HEK293 (cell line): ENCODE results near the gene SHBG.

Source experiments
- CTCF ChIA-PET: fragments of 350-600 bp; formaldehyde crosslinking; extraction: SDS; loops from one replicate; lab custom pipeline; 2021; ENCODE audit warnings: antibody characterized with exemption; lab: Yijun Ruan, JAX
- POLR2A ChIA-PET: fragments of 300-600 bp; formaldehyde crosslinking; extraction: SDS; loops from one replicate; lab custom pipeline; 2020; ENCODE audit warnings: antibody characterized with exemption, inconsistent platforms; lab: Yijun Ruan, JAX
- H3K27ac ChIP-seq: fragments of 200-500 bp; sonication (Bioruptor generic); 2 replicates; pipeline ENCODE4 v1.5.1; 2014; ENCODE audit warnings: low read depth, low read length, control low read depth, inconsistent platforms; ENCODE audit errors: extremely low read depth
- H3K36me3 ChIP-seq, 2 experiments: fragments of 200-500 bp in 1 of 2; sonication (Bioruptor generic) in 1 of 2; 1 replicate in 1 of 2; 2 replicates in 1 of 2; pipeline ENCODE4 v1.5.1; 2014 to 2017; ENCODE audit warnings: inconsistent platforms in 2 of 2, low read length in 2 of 2; ENCODE audit not compliant: control insufficient read depth in 2 of 2, insufficient read depth in 1 of 2
- H3K4me1 ChIP-seq: fragments of 200-500 bp; sonication (Bioruptor generic); 2 replicates; pipeline ENCODE4 v1.5.1; 2014; ENCODE audit warnings: mild to moderate bottlenecking, low read length, inconsistent platforms; ENCODE audit not compliant: control insufficient read depth, insufficient read depth
- H3K4me3 ChIP-seq: 2 replicates; pipeline ENCODE4 v1.5.1; 2011; ENCODE audit warnings: low read depth, mild to moderate bottlenecking, control low read depth, low read length, moderate library complexity
- H3K9me3 ChIP-seq: fragments of 200-500 bp; sonication (Bioruptor generic); 2 replicates; pipeline ENCODE4 v1.5.1; 2014; ENCODE audit warnings: low read depth, low read length, inconsistent platforms; ENCODE audit not compliant: control insufficient read depth, insufficient read depth
- AEBP2 ChIP-seq: fragments of 450-650 bp; formaldehyde crosslinking; IDR thresholded peaks from 2 replicates; pipeline ENCODE4 v1.5.1; 2016; ENCODE audit warnings: missing biosample characterization, missing genetic modification characterization, borderline replicate concordance
- KLF9 ChIP-seq: fragments of 450-650 bp; formaldehyde crosslinking; IDR thresholded peaks from 2 replicates; pipeline ENCODE4 v1.5.1; 2016; ENCODE audit warnings: missing biosample characterization, missing genetic modification characterization, low read depth
- MEIS1 ChIP-seq: sonication (generic); formaldehyde crosslinking; IDR thresholded peaks from 2 replicates; pipeline ENCODE4 v1.8.1; 2022; ENCODE audit warnings: missing genetic modification reagents, mild to moderate bottlenecking, borderline replicate concordance
- OSR2 ChIP-seq: fragments of 450-650 bp; formaldehyde crosslinking; IDR thresholded peaks from 2 replicates; pipeline ENCODE4 v1.5.1; 2016; ENCODE audit warnings: missing biosample characterization, missing genetic modification characterization
- OVOL3 ChIP-seq: fragments of 450-650 bp; formaldehyde crosslinking; IDR thresholded peaks from 2 replicates; pipeline ENCODE4 v1.5.1; 2016; ENCODE audit warnings: missing biosample characterization, missing genetic modification characterization
- PRDM4 ChIP-seq: fragments of 450-650 bp; formaldehyde crosslinking; IDR thresholded peaks from 2 replicates; pipeline ENCODE4 v1.5.1; 2017; ENCODE audit warnings: missing biosample characterization, missing genetic modification characterization
- RBAK ChIP-seq: fragments of 450-650 bp; formaldehyde crosslinking; IDR thresholded peaks from 2 replicates; pipeline ENCODE4 v1.5.1; 2016; ENCODE audit warnings: missing biosample characterization, missing genetic modification characterization
- TSHZ1 ChIP-seq: fragments of 450-650 bp; formaldehyde crosslinking; IDR thresholded peaks from 2 replicates; pipeline ENCODE4 v1.5.1; 2016; ENCODE audit warnings: missing biosample characterization, missing genetic modification characterization, borderline replicate concordance
- ZBTB1 ChIP-seq: fragments of 450-650 bp; formaldehyde crosslinking; IDR thresholded peaks from 2 replicates; pipeline ENCODE4 v1.5.1; 2016; ENCODE audit warnings: missing biosample characterization, missing genetic modification characterization
- ZBTB26 ChIP-seq: fragments of 450-650 bp; formaldehyde crosslinking; optimal IDR thresholded peaks from 2 replicates; pipeline ENCODE3; 2016; ENCODE audit warnings: missing biosample characterization, mild to moderate bottlenecking, missing genetic modification characterization
- ZBTB49 ChIP-seq: fragments of 450-650 bp; formaldehyde crosslinking; IDR thresholded peaks from 2 replicates; pipeline ENCODE4 v1.5.1; 2016; ENCODE audit warnings: missing biosample characterization, missing genetic modification characterization, low read depth
- ZBTB8A ChIP-seq: fragments of 450-650 bp; formaldehyde crosslinking; IDR thresholded peaks from 2 replicates; pipeline ENCODE4 v1.5.1; 2016; ENCODE audit warnings: missing biosample characterization, missing genetic modification characterization
- ZNF114 ChIP-seq: fragments of 450-650 bp; formaldehyde crosslinking; IDR thresholded peaks from 2 replicates; pipeline ENCODE4 v1.5.0; 2017; ENCODE audit warnings: missing biosample characterization, missing genetic modification characterization
- ZNF155 ChIP-seq: fragments of 450-650 bp; formaldehyde crosslinking; IDR thresholded peaks from 2 replicates; pipeline ENCODE4 v1.5.1; 2016; ENCODE audit warnings: missing biosample characterization, missing genetic modification characterization
- ZNF211 ChIP-seq: fragments of 450-650 bp; formaldehyde crosslinking; IDR thresholded peaks from 2 replicates; pipeline ENCODE4 v1.5.1; 2016; ENCODE audit warnings: low read depth, missing biosample characterization, missing genetic modification characterization
- ZNF221 ChIP-seq: fragments of 450-650 bp; formaldehyde crosslinking; IDR thresholded peaks from 2 replicates; pipeline ENCODE4 v1.5.1; 2017; ENCODE audit warnings: missing biosample characterization, missing genetic modification characterization, borderline replicate concordance
- ZNF223 ChIP-seq: fragments of 450-650 bp; formaldehyde crosslinking; IDR thresholded peaks from 2 replicates; pipeline ENCODE4 v1.5.1; 2016; ENCODE audit warnings: missing biosample characterization, missing genetic modification characterization
- ZNF324 ChIP-seq: fragments of 450-650 bp; formaldehyde crosslinking; IDR thresholded peaks from 2 replicates; pipeline ENCODE4 v1.5.1; 2016; ENCODE audit warnings: missing biosample characterization, missing genetic modification characterization
- ZNF416 ChIP-seq: fragments of 450-650 bp; formaldehyde crosslinking; IDR thresholded peaks from 2 replicates; pipeline ENCODE4 v1.5.1; 2016; ENCODE audit warnings: missing biosample characterization, missing genetic modification characterization
- ZNF529 ChIP-seq: fragments of 450-650 bp; formaldehyde crosslinking; IDR thresholded peaks from 2 replicates; pipeline ENCODE4 v1.5.1; 2017; ENCODE audit warnings: missing genetic modification characterization, missing biosample characterization; ENCODE audit not compliant: insufficient replicate concordance
- ZNF558 ChIP-seq: fragments of 450-650 bp; formaldehyde crosslinking; IDR thresholded peaks from 2 replicates; pipeline ENCODE4 v1.5.1; 2016; ENCODE audit warnings: missing biosample characterization, missing genetic modification characterization
- ZNF580 ChIP-seq: fragments of 450-650 bp; formaldehyde crosslinking; IDR thresholded peaks from 2 replicates; pipeline ENCODE4 v1.5.1; 2016; ENCODE audit warnings: missing biosample characterization, missing genetic modification characterization
- ZNF600 ChIP-seq: fragments of 450-650 bp; formaldehyde crosslinking; IDR thresholded peaks from 2 replicates; pipeline ENCODE4 v1.5.1; 2016; ENCODE audit warnings: missing biosample characterization, missing genetic modification characterization
- ZNF837 ChIP-seq: fragments of 450-650 bp; formaldehyde crosslinking; IDR thresholded peaks from 2 replicates; pipeline ENCODE4 v1.5.1; 2016; ENCODE audit warnings: missing biosample characterization, missing genetic modification characterization
- ZXDB ChIP-seq: fragments of 450-650 bp; formaldehyde crosslinking; IDR thresholded peaks from 2 replicates; pipeline ENCODE4 v1.5.1; 2016; ENCODE audit warnings: missing biosample characterization, missing genetic modification characterization

SHBG gene

GRCh38 chr17:7583253-7584109 is 46.5 kb upstream of the SHBG start, which contains the start of gene MPDU1:
MPDU1 (plus strand) TSS chr17:7583852; CDS start chr17:7583863, 11 bp downstream.
- peak within 1 kb of the TSS; percentile 86 for H3K4me3 ChIP-seq
- peaks cover 8% of the 10 kb centered on the region; the same call in 1 of the 2 replicates for H3K4me1 ChIP-seq
- H3K27ac ChIP-seq = peak within 1 kb of the TSS; percentile 95
- ChIA-PET CTCF (interaction anchor here (0.7 to 2.7 kb wide), 8 partner anchors 9 to 160 kb away, joined by 3 to 18 read pairs (median 4); partner anchors contain the start of genes TP53 and WRAP53), POLR2A (interaction anchor here (0.6 to 5.5 kb wide), 26 partner anchors 8 to 332 kb away, joined by 3 to 98 read pairs (median 6); partner anchors contain the start of genes ATP1B2, DNAH2, FXR2 and NEURL4)
- no peaks in the 10 kb centered on the region for H3K9me3 ChIP-seq
- H3K36me3 ChIP-seq = peaks cover 0 to 61% of the 10 kb centered on the region in 2 experiments; a peak in 1 of 3 replicates
- TF ChIP-seq ZNF529 (no peak), ZNF580 (tag by site-specific recombination) (0 out of 2 replicates have a peak, but pooled peaks have one; percentile 65), ZNF155 (tag by site-specific recombination) (no peak), ZBTB49 (no peak), ZNF114 (tag by site-specific recombination) (no peak), AEBP2 (no peak), RBAK (no peak), ZBTB8A (tag by site-specific recombination) (peak; percentile 29), OSR2 (tag by site-specific recombination) (0 out of 2 replicates have a peak, but pooled peaks have one; percentile 16), ZNF223 (no peak), ZBTB26 (tag by site-specific recombination) (peak; percentile 78), ZBTB1 (tag by site-specific recombination) (no peak), OVOL3 (tag by site-specific recombination) (peak; percentile 42; the same call in 1 of the 2 replicates), TSHZ1 (tag by site-specific recombination) (peak; percentile 34; the same call in 1 of the 2 replicates), ZNF324 (tag by site-specific recombination) (peak; percentile 59), ZNF600 (tag by site-specific recombination) (peak; percentile 97), ZNF416 (no peak), ZNF211 (tag by site-specific recombination) (no peak), KLF9 (tag by site-specific recombination) (0 out of 2 replicates have a peak, but pooled peaks have one; percentile 23), PRDM4 (peak; percentile 9; the same call in 1 of the 2 replicates), ZNF558 (tag by site-specific recombination) (peak; percentile 75), MEIS1 (CRISPR knock-in tag) (no peak), ZNF221 (tag by site-specific recombination) (no peak), ZNF837 (no peak), ZXDB (tag by site-specific recombination) (peak; percentile 74)
